ENCODE data around the gene NAB1.

- TF ChIP-seq CTCF (IDR thresholded peaks at IDR 0.05), result no peak
- TF ChIP-seq EZH2phosphoT487 (IDR thresholded peaks at IDR 0.05), result no peak
Observed at GRCh38 chr2:190717764-190718651, 69.1 kb downstream of the NAB1 start.
